IMR-90 (cell line): Measurements from ENCODE around the gene TTC27. TPM values are rescaled to one million over a fixed set of nuclear protein-coding genes. Genes with fewer than 3 reads are reported as not detected.

Source experiments
- ATAC-seq: fragments of 200-7000 bp; cut with Tn5 transposase; 2 replicates; pipeline ENCODE4 v1.9.1; 2020; ENCODE audit warnings: low read depth, mild to moderate bottlenecking, moderate library complexity
- BruUV-seq: library from RNA; stranded (reverse); fragments of 400-500 nt; replicated peaks from 2 replicates; lab custom pipeline; 2021; lab: Mats Ljungman, UMichigan
- CTCF ChIA-PET: fragments of 300-600 bp; formaldehyde crosslinking; extraction: SDS; loops from one replicate; lab custom pipeline; 2021; ENCODE audit warnings: antibody characterized with exemption; lab: Yijun Ruan, JAX
- POLR2A ChIA-PET: fragments of 300-600 bp; sonication (Branson Sonifier 250); formaldehyde crosslinking; loops from one replicate; lab custom pipeline; 2022; ENCODE audit warnings: antibody characterized with exemption; ENCODE audit not compliant: unreplicated experiment; lab: Charles Lee
- DNase-seq: peaks from one replicate; pipeline ENCODE4 v3.0.0; 2013
- H2AFZ ChIP-seq: replicated peaks from 2 replicates; pipeline ENCODE3; 2013; ENCODE audit warnings: low read length, mild to moderate bottlenecking; ENCODE audit not compliant: poor library complexity
- H2AK5ac ChIP-seq: 2 replicates; pipeline ENCODE4 v1.6.1; 2013; ENCODE audit warnings: low read depth, low read length, inconsistent platforms
- H2AK9ac ChIP-seq: replicated peaks from 2 replicates; pipeline ENCODE3; 2013; ENCODE audit warnings: mild to moderate bottlenecking, low read depth, low read length, moderate library complexity; ENCODE audit not compliant: poor library complexity
- H2BK120ac ChIP-seq: 2 replicates; pipeline ENCODE4 v1.6.1; 2013; ENCODE audit warnings: low read depth, low read length, inconsistent platforms
- H2BK15ac ChIP-seq: 3 replicates; pipeline ENCODE4 v1.6.1; 2013; ENCODE audit warnings: low read depth, low read length, inconsistent platforms
- H2BK20ac ChIP-seq: 2 replicates; pipeline ENCODE4 v1.6.1; 2013; ENCODE audit warnings: low read depth, mild to moderate bottlenecking, inconsistent platforms, low read length, moderate library complexity
- H2BK5ac ChIP-seq: 2 replicates; pipeline ENCODE4 v1.6.1; 2013; ENCODE audit warnings: mild to moderate bottlenecking, low read depth, low read length, inconsistent platforms; ENCODE audit not compliant: poor library complexity, severe bottlenecking
- H3K14ac ChIP-seq: replicated peaks from 2 replicates; pipeline ENCODE4 v1.6.1; 2013; ENCODE audit warnings: low read depth, low read length, inconsistent platforms
- H3K18ac ChIP-seq: 2 replicates; pipeline ENCODE4 v1.6.1; 2013; ENCODE audit warnings: low read depth, low read length, control low read depth
- H3K23ac ChIP-seq: 2 replicates; pipeline ENCODE4 v1.6.1; 2013; ENCODE audit warnings: low read depth, low read length, inconsistent platforms
- H3K27ac ChIP-seq: 2 replicates; pipeline ENCODE4 v1.5.1; 2013; ENCODE audit warnings: mild to moderate bottlenecking, control low read depth, low read length; ENCODE audit not compliant: insufficient read depth
- H3K27me3 ChIP-seq: 2 replicates; pipeline ENCODE4 v1.6.1; 2013; ENCODE audit warnings: low read length; ENCODE audit not compliant: control insufficient read depth, insufficient read depth
- H3K36me3 ChIP-seq: 2 replicates; pipeline ENCODE4 v1.6.1; 2013; ENCODE audit warnings: low read length, mixed read lengths; ENCODE audit not compliant: control insufficient read depth, insufficient read depth
- H3K4ac ChIP-seq: 2 replicates; pipeline ENCODE4 v1.6.1; 2013; ENCODE audit warnings: low read depth, low read length, inconsistent platforms
- H3K4me1 ChIP-seq: 2 replicates; pipeline ENCODE4 v1.6.1; 2013; ENCODE audit warnings: low read length, mixed read lengths; ENCODE audit not compliant: control insufficient read depth, insufficient read depth
- H3K4me2 ChIP-seq: 2 replicates; pipeline ENCODE4 v1.6.1; 2013; ENCODE audit warnings: low read depth, mild to moderate bottlenecking, control low read depth, low read length, moderate library complexity
- H3K4me3 ChIP-seq: 2 replicates; pipeline ENCODE4 v1.5.1; 2013; ENCODE audit warnings: low read depth, mild to moderate bottlenecking, control low read depth, low read length, moderate library complexity; ENCODE audit not compliant: insufficient read depth
- H3K56ac ChIP-seq: 2 replicates; pipeline ENCODE4 v1.6.1; 2013; ENCODE audit warnings: low read length, inconsistent platforms; ENCODE audit not compliant: insufficient read depth; ENCODE audit errors: extremely low read depth
- H3K79me1 ChIP-seq, 2 experiments: 2 replicates each; pipeline ENCODE4 v1.6.1; 2013; ENCODE audit warnings: low read length in 2 of 2, inconsistent platforms in 1 of 2, low read depth in 1 of 2
- H3K9ac ChIP-seq: 2 replicates; pipeline ENCODE4 v1.6.1; 2013; ENCODE audit warnings: low read depth, low read length, control low read depth
- H3K9me1 ChIP-seq: 2 replicates; pipeline ENCODE4 v1.6.1; 2013; ENCODE audit warnings: low read length, inconsistent platforms; ENCODE audit not compliant: insufficient read depth
- H3K9me3 ChIP-seq: 2 replicates; pipeline ENCODE4 v1.6.1; 2013; ENCODE audit warnings: low read length; ENCODE audit not compliant: control insufficient read depth, insufficient read depth
- H4K20me1 ChIP-seq: 2 replicates; pipeline ENCODE4 v1.6.1; 2013; ENCODE audit warnings: low read length, inconsistent platforms; ENCODE audit not compliant: insufficient read depth
- H4K5ac ChIP-seq: 2 replicates; pipeline ENCODE4 v1.6.1; 2013; ENCODE audit warnings: mild to moderate bottlenecking, low read depth, low read length, control low read depth
- H4K8ac ChIP-seq, 2 experiments: 2 replicates each; pipeline ENCODE4 v1.6.1; 2013; ENCODE audit warnings: low read depth in 2 of 2, low read length in 2 of 2, control low read depth in 1 of 2, inconsistent platforms in 1 of 2
- H4K91ac ChIP-seq: 2 replicates; pipeline ENCODE4 v1.6.1; 2013; ENCODE audit warnings: low read depth, low read length, inconsistent platforms; ENCODE audit not compliant: insufficient read depth
- BHLHE40 ChIP-seq: fragments of 150-350 bp; IDR thresholded peaks from 2 replicates; pipeline ENCODE4 v1.6.1; 2016; ENCODE audit warnings: mild to moderate bottlenecking, low read depth, low read length
- CEBPB ChIP-seq: IDR thresholded peaks from 2 replicates; pipeline ENCODE4 v1.6.1; 2012; ENCODE audit warnings: low read depth, low read length, improper control_type of control experiment
- CHD1 ChIP-seq: IDR thresholded peaks from 2 replicates; pipeline ENCODE4 v1.6.1; 2012; ENCODE audit warnings: low read depth, low read length, improper control_type of control experiment
- CTCF ChIP-seq: conservative IDR thresholded peaks from 2 replicates; pipeline ENCODE4 v1.5.1; 2012; ENCODE audit warnings: mild to moderate bottlenecking, low read depth, low read length, improper control_type of control experiment
- ELK1 ChIP-seq: fragments of 150-350 bp; IDR thresholded peaks from 2 replicates; pipeline ENCODE4 v1.6.1; 2016; ENCODE audit warnings: low read depth, mild to moderate bottlenecking, low read length, moderate library complexity, borderline replicate concordance
- FOS ChIP-seq: fragments of 150-350 bp; IDR thresholded peaks from 2 replicates; pipeline ENCODE4 v1.6.1; 2016; ENCODE audit warnings: low read depth, low read length
- MAFK ChIP-seq: IDR thresholded peaks from 2 replicates; pipeline ENCODE4 v1.6.1; 2012; ENCODE audit warnings: low read depth, low read length, improper control_type of control experiment
- MAZ ChIP-seq: IDR thresholded peaks from 2 replicates; pipeline ENCODE4 v1.6.1; 2012; ENCODE audit warnings: low read depth, mild to moderate bottlenecking, low read length, improper control_type of control experiment, moderate library complexity, borderline replicate concordance
- MXI1 ChIP-seq: IDR thresholded peaks from 2 replicates; pipeline ENCODE4 v1.6.1; 2012; ENCODE audit warnings: low read depth, mild to moderate bottlenecking, low read length, moderate library complexity, borderline replicate concordance
- NFE2L2 ChIP-seq: fragments of 150-350 bp; IDR thresholded peaks from 2 replicates; pipeline ENCODE4 v1.6.1; 2016; ENCODE audit warnings: low read depth, mild to moderate bottlenecking, low read length
- POLR2A ChIP-seq: IDR thresholded peaks from 2 replicates; pipeline ENCODE4 v1.6.1; 2012; ENCODE audit warnings: mild to moderate bottlenecking, low read depth, low read length
- RAD21 ChIP-seq: IDR thresholded peaks from 2 replicates; pipeline ENCODE4 v1.6.1; 2012; ENCODE audit warnings: low read length, improper control_type of control experiment
- RCOR1 ChIP-seq: IDR thresholded peaks from 2 replicates; pipeline ENCODE4 v1.6.1; 2012; ENCODE audit warnings: mild to moderate bottlenecking, low read length, improper control_type of control experiment; ENCODE audit not compliant: insufficient replicate concordance
- RFX5 ChIP-seq: IDR thresholded peaks from 2 replicates; pipeline ENCODE4 v1.8.0; 2012; ENCODE audit warnings: low read depth, mild to moderate bottlenecking, low read length, moderate library complexity
- SMC3 ChIP-seq: fragments of 150-350 bp; IDR thresholded peaks from 2 replicates; pipeline ENCODE4 v1.6.1; 2016; ENCODE audit warnings: low read depth, mild to moderate bottlenecking, antibody characterized with exemption, low read length, moderate library complexity
- USF2 ChIP-seq: fragments of 150-350 bp; IDR thresholded peaks from 2 replicates; pipeline ENCODE4 v1.6.1; 2017; ENCODE audit warnings: mild to moderate bottlenecking, antibody characterized with exemption, low read length, low read depth
- WGBS, 2 experiments: methylation state at CpG; one replicate each; pipeline versions ENCODE4 v1.1.5 to v1.1.7; 2013; ENCODE audit warnings: missing lambda C conversion rate in 2 of 2; ENCODE audit not compliant: insufficient read length in 1 of 2; ENCODE audit errors: extremely low coverage in 2 of 2; 5-methylcytosine and 5-hydroxymethylcytosine counted together
- dilution Hi-C: fragments of 300-500 bp; cut with HindIII; formaldehyde crosslinking; loops from one replicate; pipeline ENCODE4 v1.14.3; 2018; ENCODE audit warnings: low sequenced_read_pairs; ENCODE audit not compliant: unreplicated experiment
- in situ Hi-C: fragments of 300-500 bp; cut with MboI; formaldehyde crosslinking; loops from 3 replicates; pipeline ENCODE4 v1.14.3; 2019; ENCODE audit warnings: low sequenced_read_pairs, inconsistent platforms, mixed read lengths
- intact Hi-C: fragments of 100-400 bp; cut with micrococcal nuclease; formaldehyde crosslinking; loops from 2 replicates; pipeline ENCODE4 v1.10.0; 2022
- polyA plus RNA-seq, 3 experiments: library from polyadenylated mRNA; depleted of rRNA; stranded (reverse); fragments of >200 nt; gene quantifications; 2 replicates each; pipeline ENCODE4 v1.2.3, GENCODE V29; 2012; ENCODE audit warnings: low replicate concordance in 1 of 3
- total RNA-seq: library from RNA; depleted of rRNA; stranded (reverse); fragments of >200 nt; gene quantifications from 2 replicates; pipeline ENCODE4 v1.2.3, GENCODE V29; 2012

Gene TTC27
- total and polyA plus RNA-seq, 2 of the 4 experiments (the other 2 are of a cell fraction), result 12.7 to 30.5 TPM

- Histone ChIP-seq H3K14ac (no peak overlapping the region), H3K4me2 (no peak overlapping the region), H2AFZ (no peak overlapping the region), H2AK5ac (no peak overlapping the region), H3K27ac (no peak overlapping the region), H3K4me3 (no peak overlapping the region), H2BK20ac (no peak overlapping the region), H3K9me1 (peaks cover 4% of the 10 kb centered on the region; the same call in 1 of the 2 replicates), H3K23ac (no peak overlapping the region), H3K4me1 (peaks cover 8% of the 10 kb centered on the region), H3K27me3 (no peaks in the 10 kb centered on the region), H3K9me3 (no peaks in the 10 kb centered on the region), H2BK5ac (no peak overlapping the region), H3K9ac (no peak overlapping the region), H4K91ac (no peak overlapping the region), H2AK9ac (no peak overlapping the region), H3K18ac (no peak overlapping the region), H3K56ac (no peak overlapping the region), H2BK15ac (no peak overlapping the region), H4K20me1 (no peaks in the 10 kb centered on the region), H3K4ac (no peak overlapping the region), H3K79me1 (no peaks in the 10 kb centered on the region), H3K36me3 (no peaks in the 10 kb centered on the region), H2BK120ac (no peak overlapping the region), H4K5ac (no peak overlapping the region), H4K8ac (no peak overlapping the region)
- in situ Hi-C loops (no loop called here), dilution Hi-C loops (no loop called here), intact Hi-C loops (no loop called here)
- no peak for TF ChIP-seq MAZ
- TF ChIP-seq MXI1, result no peak
- TF ChIP-seq BHLHE40, result no peak
- TF ChIP-seq ELK1, result no peak
- TF ChIP-seq CEBPB, result no peak
- TF ChIP-seq FOS, result no peak
- no peak for TF ChIP-seq RCOR1
- TF ChIP-seq NFE2L2, result no peak
- TF ChIP-seq USF2, result no peak
- no peak for TF ChIP-seq MAFK
- no peak for TF ChIP-seq RFX5
- no peak for TF ChIP-seq CTCF
- TF ChIP-seq POLR2A, result no peak
- TF ChIP-seq SMC3, result no peak
- TF ChIP-seq RAD21, result no peak
- TF ChIP-seq CHD1, result no peak
- no peak for DNase-seq
- 83% methylated on average over 1 of the region's 3 CpGs; no CpG with 5 or more reads in 1 of the 2 experiments for WGBS, 2 experiments
- ATAC-seq, result no peak
- ChIA-PET CTCF (no interaction called here), POLR2A (no interaction called here)
- no TSS peak for BruUV-seq
Measured at GRCh38 chr2:32856891-32857290, 229.0 kb downstream of the TTC27 start.
